Adipocyte (in vitro differentiated cells): ENCODE results near the gene ZNF575.

Experiments used
- DNase-seq: peaks from one replicate; pipeline ENCODE4 v3.0.0-alpha.2; 2015; ENCODE audit warnings: low read depth
- H3K27me3 ChIP-seq: replicated peaks from 2 replicates; pipeline ENCODE4 v1.7.0; 2013; ENCODE audit warnings: mild to moderate bottlenecking, low read length, moderate library complexity; ENCODE audit not compliant: control insufficient read depth, insufficient read depth
- H3K36me3 ChIP-seq: 2 replicates; pipeline ENCODE4 v1.7.0; 2013; ENCODE audit warnings: low read length, mild to moderate bottlenecking, moderate library complexity; ENCODE audit not compliant: control insufficient read depth, insufficient read depth, severe bottlenecking
- H3K4me1 ChIP-seq: 2 replicates; pipeline ENCODE4 v1.7.0; 2013; ENCODE audit warnings: mild to moderate bottlenecking, low read length, moderate library complexity; ENCODE audit not compliant: control insufficient read depth, insufficient read depth
- H3K4me3 ChIP-seq: 2 replicates; pipeline ENCODE4 v1.7.0; 2013; ENCODE audit warnings: mild to moderate bottlenecking, low read length, moderate library complexity
- H3K9ac ChIP-seq: 2 replicates; pipeline ENCODE4 v1.7.0; 2013; ENCODE audit warnings: mild to moderate bottlenecking, low read length, moderate library complexity
- H3K9me3 ChIP-seq: 2 replicates; pipeline ENCODE4 v1.7.0; 2013; ENCODE audit warnings: mild to moderate bottlenecking, low read length, moderate library complexity; ENCODE audit not compliant: control insufficient read depth

The ZNF575 gene

GRCh38 chr19:43581467-43581866 is 48.5 kb downstream of the ZNF575 start:
- DNase-seq, result no peak
- Histone ChIP-seq H3K4me1 (peaks cover 13% of the 10 kb centered on the region), H3K36me3 (peaks cover 5% of the 10 kb centered on the region), H3K4me3 (peak overlapping the region; percentile 83), H3K27me3 (no peaks in the 10 kb centered on the region), H3K9ac (peak overlapping the region; percentile 35), H3K9me3 (no peaks in the 10 kb centered on the region)

GRCh38 chr19:43582495-43582894 is 49.5 kb downstream of the ZNF575 start:
- H3K9me3 ChIP-seq, result no peaks in the 10 kb centered on the region
- H3K9ac ChIP-seq, result no peak overlapping the region
- H3K4me1 ChIP-seq, result peaks cover 13% of the 10 kb centered on the region
- no peaks in the 10 kb centered on the region for H3K27me3 ChIP-seq
- no peak overlapping the region for H3K4me3 ChIP-seq
- no peak for DNase-seq
- peaks cover 8% of the 10 kb centered on the region for H3K36me3 ChIP-seq

- no peak overlapping the region for H3K4me3 ChIP-seq
- H3K4me1 ChIP-seq, result peaks cover 13% of the 10 kb centered on the region
- no peak for DNase-seq
- no peaks in the 10 kb centered on the region for H3K27me3 ChIP-seq
- no peaks in the 10 kb centered on the region for H3K9me3 ChIP-seq
- H3K36me3 ChIP-seq, result peaks cover 15% of the 10 kb centered on the region
- no peak overlapping the region for H3K9ac ChIP-seq
These were observed 51.5 kb downstream of the ZNF575 start for GRCh38 chr19:43584484-43584883.
